ENCODE results near the gene NCAM2.

NCAM2 gene

DNA sequence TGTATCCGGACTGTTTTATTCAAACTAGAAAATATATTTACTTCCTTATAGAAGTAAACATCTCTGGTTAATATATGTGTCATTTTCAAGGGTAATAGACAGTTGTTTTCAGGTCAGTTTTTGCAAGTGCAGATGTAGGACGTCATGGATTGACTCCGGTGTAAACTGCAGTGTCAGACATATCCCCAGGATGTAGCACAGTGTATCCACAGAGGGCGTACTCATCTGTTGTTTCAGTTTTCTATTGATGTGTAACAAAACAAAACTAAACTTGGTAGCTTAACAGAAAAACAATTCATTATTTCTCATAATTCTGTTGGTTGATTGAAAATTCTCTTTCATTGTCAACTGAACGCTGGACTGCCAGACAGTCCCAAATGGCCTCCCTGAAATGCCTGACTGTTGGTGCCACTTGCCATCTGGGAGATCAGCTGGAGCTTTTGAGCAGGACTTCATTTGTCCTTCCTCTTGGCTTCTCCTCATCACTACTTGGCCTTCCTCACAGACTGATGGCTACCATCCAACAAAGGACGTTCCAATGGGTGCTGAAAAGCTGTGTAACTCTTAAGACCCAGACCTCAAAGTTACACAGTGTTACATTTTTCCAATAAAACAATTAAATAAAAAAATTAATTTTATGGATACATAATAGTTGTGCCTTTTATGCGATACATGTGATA lies 181.6 kb downstream of the NCAM2 start:
- no peak for DNase-seq

DNA sequence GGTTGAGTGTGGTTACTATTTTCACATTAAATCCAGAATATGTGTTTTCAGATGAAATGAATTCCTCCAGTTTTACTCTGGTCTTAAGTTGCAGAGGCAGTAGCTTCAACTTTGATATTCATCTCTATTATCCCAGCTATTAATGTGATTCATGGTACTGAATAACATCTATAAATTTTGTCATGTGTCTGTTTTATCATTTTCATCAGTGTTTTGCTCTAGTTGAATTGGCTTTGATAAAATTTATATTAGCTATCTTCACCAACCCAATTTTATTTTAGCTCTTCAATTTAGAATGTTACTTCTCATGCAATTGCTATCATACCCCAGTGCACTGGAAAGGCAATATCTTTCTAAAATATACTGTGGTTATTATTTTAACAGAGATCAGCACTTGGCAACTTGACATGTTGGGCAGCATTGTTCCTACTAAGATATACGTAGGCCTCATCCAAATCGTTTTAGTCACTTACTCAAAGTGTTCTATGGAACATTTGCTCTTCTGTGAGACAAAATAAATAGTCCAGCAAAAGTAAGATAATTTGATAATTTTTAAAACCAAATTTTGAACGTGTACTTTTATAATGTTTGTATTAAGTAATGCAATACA lies 184.3 kb downstream of the NCAM2 start:
- no peak for DNase-seq

DNA sequence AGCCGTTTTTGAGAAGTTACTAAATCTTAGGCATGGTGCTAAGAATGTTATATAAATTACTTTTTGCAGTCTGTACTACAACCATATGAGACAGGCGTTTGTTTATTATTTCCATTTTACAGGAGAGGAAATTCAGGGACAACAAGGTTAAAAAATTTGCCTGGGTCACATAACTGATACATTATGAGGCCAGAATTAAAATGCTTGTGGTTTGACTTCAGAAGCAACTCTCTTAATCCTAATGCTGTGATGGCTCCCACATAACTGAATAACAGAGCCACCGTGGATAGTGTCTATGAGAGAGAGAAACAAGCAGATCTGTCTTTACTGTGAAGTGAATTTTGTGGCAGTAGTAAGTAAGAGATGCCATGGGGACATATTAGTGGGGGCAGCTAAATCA lies 184.9 kb downstream of the NCAM2 start:
- no peak for DNase-seq

DNA sequence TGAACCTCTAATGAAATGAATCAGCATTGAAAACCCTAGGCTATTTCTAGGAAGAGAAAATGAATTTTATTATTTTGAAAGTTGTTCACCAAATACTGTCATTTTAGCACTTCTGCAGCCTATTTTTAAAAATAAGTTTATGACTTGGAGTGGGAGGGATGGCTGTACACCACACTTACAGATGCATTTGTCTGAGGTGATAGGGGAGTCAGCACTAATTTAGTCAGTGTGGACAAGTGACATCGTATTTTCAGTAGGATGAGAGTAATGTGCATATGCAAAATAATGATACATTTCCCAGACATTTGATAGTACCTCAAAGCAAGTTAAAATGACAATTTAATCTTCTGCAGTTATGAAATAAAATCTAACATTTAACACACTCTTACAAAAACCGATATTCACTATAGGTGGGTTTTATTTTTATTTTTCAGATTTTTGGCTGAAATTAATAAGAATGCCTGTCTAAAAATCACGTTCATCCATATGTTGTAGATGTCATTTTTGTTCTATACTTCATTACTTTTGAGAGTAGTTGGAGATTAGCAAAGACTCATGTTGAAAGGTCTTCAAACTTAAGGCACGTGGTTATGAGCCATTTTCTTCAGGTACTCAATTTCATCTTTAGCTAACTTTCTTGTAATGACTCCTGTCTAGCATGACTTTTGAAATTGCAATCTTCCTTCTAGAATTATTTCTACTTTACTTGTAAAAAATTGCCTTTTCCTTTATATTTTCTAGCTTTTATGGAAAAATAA lies 186.7 kb downstream of the NCAM2 start:
- no peak for DNase-seq

DNA sequence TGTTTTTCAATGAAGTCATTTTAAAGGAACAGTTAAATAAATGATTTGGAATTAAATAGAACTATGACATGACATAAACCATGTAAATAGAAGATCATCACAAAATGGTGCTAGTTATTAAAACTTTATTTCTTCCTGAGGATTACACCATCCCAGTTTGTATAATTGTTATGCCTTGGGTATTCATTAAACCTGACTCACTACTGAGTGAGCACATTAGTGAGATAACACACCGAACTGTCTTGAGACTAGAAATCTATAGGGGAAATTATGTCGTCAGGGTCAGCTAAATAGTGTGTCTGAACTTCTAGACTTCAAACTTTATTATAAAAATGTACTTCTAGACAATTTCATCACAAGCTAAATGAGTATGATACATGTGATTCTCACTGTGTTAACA lies 189.4 kb downstream of the NCAM2 start:
- DNase-seq, result no peak

GRCh38 chr21:21188513-21189195 lies 190.4 kb downstream of the NCAM2 start:
- DNase-seq, result no peak

DNA sequence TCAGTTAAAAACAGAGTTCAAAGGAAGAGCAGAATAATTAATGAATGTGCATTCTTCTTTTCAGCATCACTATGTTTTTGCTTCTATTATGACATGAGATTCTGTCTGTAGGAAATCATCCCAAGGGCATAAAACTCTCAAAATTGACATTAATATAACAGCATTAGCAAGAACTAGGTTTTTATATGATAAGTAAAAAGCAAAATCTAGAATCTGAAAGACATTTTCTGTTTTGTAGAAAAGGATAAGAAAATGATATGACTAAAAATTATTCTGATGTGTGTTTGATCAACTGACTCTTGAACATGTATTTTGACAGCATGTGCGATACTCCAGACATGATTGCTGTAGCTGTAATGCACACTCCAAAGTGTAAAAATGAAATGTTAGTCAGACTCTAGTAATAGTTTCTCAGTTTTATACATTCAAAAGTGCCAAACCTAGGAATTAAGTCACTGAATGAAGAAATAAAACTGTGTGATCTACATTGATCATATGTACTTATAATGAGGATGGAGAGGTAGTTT lies 197.3 kb downstream of the NCAM2 start:
- no peak for DNase-seq

GRCh38 chr21:21196087-21196486 lies 197.9 kb downstream of the NCAM2 start:
- no peak for DNase-seq

DNA sequence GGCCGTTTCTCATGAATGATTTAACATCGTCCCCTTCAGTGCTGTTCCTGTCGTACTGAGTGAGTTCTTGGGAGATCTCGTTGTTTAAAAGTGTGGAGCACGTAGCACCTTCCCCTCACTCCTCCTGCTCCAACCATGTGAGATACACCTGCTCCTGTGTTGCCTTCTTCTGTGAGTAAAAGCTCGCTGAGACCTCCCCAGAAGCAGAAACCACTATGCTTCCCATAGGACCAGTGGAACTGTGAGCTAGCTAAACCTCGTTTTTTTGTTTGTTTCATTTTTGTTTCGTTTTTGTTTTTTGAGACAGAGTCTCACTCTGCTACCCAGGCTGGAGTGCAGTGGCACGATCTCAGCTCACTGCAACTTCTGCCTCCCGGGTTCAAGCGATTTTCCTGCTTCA lies 198.6 kb downstream of the NCAM2 start:
- no peak for DNase-seq

- DNase-seq, result no peak
These were observed 201.3 kb downstream of the NCAM2 start for GRCh38 chr21:21199342-21200102.

DNA sequence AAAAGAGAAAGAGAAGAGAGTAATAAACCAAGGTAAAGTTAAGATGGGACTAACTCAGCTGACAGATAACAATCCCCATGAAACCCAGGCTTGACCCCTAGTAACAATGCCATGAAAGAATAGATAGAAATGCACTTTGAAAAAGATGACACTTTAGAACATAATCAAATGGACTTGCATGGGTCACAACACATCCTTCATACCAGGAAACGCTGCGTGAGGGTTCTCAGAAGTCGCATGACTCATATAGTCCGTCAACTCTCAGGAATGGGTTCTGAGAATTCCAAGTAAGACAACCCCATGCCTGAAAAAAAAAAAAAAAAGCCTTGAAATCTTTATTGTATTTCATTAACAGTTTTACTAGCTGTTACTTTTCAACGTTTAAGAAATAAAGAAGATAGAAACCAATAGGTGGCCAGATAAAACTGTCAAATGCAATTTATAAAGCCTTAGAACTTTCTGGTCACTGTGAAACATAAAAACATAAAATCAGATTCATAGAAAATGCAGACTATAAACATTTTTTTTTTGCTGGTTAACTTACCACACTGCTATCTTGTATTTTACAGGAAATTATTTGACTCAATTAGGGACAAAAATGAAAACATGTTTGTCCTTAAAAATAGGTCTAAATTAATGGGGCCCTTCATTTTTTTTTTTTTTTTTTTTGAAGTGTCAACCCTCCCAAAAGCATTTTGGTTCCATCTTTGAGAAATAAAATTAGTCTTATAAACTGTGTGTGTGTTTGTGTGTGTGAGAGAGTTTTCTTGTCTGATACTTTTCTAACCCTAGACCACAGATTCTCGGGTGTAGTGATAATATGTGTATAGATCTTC lies 202.1 kb downstream of the NCAM2 start:
- no peak for DNase-seq

GRCh38 chr21:21200939-21201615 lies 202.9 kb downstream of the NCAM2 start:
- no peak for DNase-seq

DNA sequence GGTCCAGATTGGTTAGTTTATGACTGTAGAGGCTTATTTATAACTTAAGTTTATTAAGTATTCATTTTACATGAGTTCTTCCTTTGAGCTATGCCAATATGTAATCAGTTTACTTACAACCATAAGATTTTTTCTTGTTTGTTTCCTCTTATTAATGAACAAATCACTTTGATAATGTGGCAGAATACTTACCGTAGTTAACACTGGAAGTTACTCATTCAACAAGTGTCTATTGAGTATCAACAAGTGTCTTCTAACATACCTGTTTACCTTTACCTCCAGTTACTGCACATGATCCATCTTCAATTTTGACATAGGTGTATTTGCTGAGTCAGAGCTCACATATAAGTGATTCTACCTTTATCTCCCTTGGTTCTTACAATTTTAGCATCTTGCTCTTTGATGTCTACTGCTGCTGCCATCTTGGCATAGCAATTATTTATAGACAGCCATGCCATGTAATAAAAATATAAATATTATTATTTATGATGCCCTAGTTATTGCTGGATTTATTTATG lies 205.7 kb downstream of the NCAM2 start:
- no peak for DNase-seq

- no peak for DNase-seq
These were observed 206.3 kb downstream of the NCAM2 start for GRCh38 chr21:21204366-21204996.

DNA sequence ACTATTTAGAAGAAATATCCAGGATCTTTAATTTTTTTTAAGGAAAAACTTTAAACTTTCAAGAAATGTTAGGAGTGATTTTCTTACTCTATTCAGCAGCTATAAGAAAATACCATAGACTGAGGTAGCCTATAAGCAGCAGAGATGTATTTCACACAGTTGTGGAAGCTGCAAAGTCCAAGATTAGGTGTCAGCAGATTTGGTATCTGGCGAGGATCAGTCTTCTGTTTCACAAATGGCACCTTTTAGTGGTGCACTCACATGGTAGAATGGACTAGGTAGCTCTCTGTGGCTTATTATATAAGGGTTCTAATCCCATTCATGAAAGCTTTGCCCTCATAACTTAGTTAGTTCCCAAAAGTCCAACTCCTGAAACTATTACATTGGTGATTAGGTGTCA lies 207.4 kb downstream of the NCAM2 start:
- DNase-seq, result no peak

DNA sequence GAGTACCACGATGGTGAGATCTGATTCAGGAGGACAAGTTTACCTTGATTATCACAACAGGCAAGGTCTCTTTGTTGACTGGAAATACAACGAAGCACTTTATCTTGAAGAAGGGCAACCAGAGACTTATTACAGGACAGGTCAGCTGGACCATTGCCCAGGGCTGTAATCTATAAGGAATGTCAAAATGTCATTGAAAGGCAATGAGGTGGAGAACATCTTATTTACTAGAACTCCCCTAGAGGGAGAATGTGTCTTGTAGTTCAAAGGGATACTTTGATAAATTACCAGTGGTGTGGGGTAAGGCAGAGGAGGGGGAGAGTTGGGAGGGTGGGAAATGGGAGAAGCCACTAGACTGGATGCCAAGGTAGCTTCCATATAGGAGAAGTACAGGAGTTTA lies 212.3 kb downstream of the NCAM2 start:
- no peak for DNase-seq

- no peak for DNase-seq
These were observed 215.1 kb downstream of the NCAM2 start for GRCh38 chr21:21213297-21213696.

GRCh38 chr21:21216047-21216446 lies 217.8 kb downstream of the NCAM2 start:
- no peak for DNase-seq

DNA sequence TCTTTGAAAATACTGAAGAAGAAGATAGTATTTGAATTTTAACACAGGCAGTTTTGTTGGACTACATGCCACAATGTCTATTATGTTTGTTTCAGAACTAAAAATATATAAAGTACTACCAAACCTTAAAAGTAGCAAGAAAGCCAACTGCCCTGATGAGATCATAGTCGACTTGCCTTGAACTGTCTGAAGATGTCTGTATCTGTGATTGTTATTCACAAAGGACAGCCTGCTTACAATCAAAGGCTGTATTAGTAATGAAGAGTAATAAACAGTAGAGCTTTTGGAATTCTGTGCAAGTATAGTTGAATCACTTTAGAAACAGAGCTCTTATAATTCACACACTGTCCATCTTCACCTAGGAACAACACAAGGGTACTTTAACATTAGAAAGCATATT lies 228.3 kb downstream of the NCAM2 start:
- no peak for DNase-seq

DNA sequence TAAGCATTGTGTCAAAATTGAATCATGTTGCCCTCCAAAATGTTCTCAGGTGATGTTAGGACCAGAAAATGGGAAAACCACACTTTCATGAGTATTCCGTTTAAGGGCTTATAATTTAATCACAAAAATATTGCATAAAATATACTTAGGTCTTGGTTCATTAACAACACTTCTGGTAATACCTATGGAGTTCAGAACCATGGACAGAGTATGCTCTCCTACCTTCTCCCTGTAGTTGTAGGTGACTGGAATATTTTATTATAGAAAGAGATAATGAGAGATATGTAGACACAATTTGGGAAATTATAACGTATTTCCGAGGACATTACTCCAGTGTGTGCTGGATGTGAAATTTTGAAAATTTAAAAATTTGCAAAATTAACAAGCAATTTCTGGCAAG lies 232.5 kb downstream of the NCAM2 start:
- no peak for DNase-seq
